ENCODE measurements around the gene DESI2.

DNA sequence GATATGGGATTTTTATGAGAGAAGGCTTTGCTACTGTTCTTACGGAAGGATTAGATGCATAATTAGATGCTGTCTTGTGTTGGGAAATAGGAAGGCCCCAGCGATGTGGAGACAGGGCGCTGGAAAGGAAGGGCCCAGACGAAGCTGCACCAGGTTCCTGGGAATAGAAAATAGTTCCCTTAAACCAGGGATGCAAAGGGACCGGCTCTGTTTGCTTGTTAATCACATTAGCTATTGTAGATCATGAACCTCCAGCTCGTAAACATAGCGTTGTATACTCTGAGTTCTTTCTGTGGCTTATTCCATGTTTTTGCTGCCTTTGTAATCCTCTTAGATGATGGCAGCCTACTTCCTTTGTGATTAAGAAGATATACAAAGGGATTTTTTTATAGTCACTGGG, 102.7 kb downstream of the DESI2 start:
- TF ChIP-seq, protein P1, sequence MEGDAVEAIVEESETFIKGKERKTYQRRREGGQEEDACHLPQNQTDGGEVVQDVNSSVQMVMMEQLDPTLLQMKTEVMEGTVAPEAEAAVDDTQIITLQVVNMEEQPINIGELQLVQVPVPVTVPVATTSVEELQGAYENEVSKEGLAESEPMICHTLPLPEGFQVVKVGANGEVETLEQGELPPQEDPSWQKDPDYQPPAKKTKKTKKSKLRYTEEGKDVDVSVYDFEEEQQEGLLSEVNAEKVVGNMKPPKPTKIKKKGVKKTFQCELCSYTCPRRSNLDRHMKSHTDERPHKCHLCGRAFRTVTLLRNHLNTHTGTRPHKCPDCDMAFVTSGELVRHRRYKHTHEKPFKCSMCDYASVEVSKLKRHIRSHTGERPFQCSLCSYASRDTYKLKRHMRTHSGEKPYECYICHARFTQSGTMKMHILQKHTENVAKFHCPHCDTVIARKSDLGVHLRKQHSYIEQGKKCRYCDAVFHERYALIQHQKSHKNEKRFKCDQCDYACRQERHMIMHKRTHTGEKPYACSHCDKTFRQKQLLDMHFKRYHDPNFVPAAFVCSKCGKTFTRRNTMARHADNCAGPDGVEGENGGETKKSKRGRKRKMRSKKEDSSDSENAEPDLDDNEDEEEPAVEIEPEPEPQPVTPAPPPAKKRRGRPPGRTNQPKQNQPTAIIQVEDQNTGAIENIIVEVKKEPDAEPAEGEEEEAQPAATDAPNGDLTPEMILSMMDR (IDR thresholded peaks at IDR 0.05), result no peak
- no peak for TF ChIP-seq POLR2A (IDR thresholded peaks at IDR 0.05)
